Neural progenitor cell (in vitro differentiated cells): ENCODE measurements around the gene IRS1.

Source experiments
- EZH2 ChIP-seq: fragments of 200-600 bp; sonication (generic); IDR thresholded peaks from 2 replicates; pipeline ENCODE4 v1.6.1; 2017; ENCODE audit warnings: antibody characterized with exemption, mild to moderate bottlenecking, moderate library complexity
- EZH2phosphoT487 ChIP-seq: fragments of 200-600 bp; sonication (generic); IDR thresholded peaks from 2 replicates; pipeline ENCODE4 v1.6.1; 2017; ENCODE audit warnings: antibody characterized with exemption
- TF ChIP-seq, protein P1 (sequence below): fragments of 200-600 bp; sonication (generic); IDR thresholded peaks from 2 replicates; pipeline ENCODE4 v1.5.1; 2017; ENCODE audit warnings: antibody characterized with exemption, mild to moderate bottlenecking

DNA sequence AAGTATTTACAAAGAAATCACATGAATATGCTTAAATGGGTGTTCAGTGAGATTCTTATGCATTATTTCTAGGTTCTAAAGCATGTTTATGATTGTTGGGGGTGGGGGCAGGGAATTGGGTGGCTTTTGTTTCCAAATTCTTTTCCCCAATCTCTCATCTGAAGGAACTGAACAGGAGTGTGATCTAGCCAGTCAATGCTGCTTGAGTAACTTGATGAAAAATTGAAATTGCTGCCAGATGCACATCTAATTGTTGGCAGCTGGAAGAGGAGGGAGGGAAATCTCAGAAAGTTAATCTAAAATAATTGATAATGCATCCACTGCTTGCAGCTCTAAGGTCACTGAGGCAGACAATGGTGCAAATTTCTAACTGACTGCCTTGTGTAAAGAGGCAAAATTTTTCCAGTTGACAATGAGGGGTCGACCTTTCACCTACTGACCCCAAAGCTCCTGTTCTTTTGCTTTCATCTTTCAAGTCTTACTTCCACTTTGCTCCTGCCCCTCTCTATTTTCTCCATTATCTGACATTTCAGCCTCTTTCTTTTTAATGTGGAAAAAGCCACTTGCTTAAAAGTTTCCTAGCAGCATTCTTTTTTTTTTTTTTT, 53.3 kb downstream of the IRS1 start:
- TF ChIP-seq EZH2, result no peak
- TF ChIP-seq, protein P1, sequence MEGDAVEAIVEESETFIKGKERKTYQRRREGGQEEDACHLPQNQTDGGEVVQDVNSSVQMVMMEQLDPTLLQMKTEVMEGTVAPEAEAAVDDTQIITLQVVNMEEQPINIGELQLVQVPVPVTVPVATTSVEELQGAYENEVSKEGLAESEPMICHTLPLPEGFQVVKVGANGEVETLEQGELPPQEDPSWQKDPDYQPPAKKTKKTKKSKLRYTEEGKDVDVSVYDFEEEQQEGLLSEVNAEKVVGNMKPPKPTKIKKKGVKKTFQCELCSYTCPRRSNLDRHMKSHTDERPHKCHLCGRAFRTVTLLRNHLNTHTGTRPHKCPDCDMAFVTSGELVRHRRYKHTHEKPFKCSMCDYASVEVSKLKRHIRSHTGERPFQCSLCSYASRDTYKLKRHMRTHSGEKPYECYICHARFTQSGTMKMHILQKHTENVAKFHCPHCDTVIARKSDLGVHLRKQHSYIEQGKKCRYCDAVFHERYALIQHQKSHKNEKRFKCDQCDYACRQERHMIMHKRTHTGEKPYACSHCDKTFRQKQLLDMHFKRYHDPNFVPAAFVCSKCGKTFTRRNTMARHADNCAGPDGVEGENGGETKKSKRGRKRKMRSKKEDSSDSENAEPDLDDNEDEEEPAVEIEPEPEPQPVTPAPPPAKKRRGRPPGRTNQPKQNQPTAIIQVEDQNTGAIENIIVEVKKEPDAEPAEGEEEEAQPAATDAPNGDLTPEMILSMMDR, result no peak
- TF ChIP-seq EZH2phosphoT487, result no peak
